ENCODE results near the gene POLE3.
"Not testable (repeated sequence)": the region's sequence is repeated elsewhere in the genome, so short reads cannot be mapped to it uniquely, and the experiment has no call there.

POLE3 gene, protein sequence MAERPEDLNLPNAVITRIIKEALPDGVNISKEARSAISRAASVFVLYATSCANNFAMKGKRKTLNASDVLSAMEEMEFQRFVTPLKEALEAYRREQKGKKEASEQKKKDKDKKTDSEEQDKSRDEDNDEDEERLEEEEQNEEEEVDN

GRCh38 chr9:113410207-113410864, at the start of gene POLE3, which contains the start of gene C9orf43:
Gene POLE3, minus strand, starts transcription at chr9:113410675. Its CDS starts 382 bp downstream, at chr9:113410293.
Gene C9orf43, plus strand, starts transcription at chr9:113410747. Its CDS starts 2,747 bp downstream, at chr9:113413494.
- DNase-seq: peak; percentile 86

- DNase-seq: no peak
Observed at GRCh38 chr9:113456235-113456634, 45.8 kb upstream of the POLE3 start.

DNA sequence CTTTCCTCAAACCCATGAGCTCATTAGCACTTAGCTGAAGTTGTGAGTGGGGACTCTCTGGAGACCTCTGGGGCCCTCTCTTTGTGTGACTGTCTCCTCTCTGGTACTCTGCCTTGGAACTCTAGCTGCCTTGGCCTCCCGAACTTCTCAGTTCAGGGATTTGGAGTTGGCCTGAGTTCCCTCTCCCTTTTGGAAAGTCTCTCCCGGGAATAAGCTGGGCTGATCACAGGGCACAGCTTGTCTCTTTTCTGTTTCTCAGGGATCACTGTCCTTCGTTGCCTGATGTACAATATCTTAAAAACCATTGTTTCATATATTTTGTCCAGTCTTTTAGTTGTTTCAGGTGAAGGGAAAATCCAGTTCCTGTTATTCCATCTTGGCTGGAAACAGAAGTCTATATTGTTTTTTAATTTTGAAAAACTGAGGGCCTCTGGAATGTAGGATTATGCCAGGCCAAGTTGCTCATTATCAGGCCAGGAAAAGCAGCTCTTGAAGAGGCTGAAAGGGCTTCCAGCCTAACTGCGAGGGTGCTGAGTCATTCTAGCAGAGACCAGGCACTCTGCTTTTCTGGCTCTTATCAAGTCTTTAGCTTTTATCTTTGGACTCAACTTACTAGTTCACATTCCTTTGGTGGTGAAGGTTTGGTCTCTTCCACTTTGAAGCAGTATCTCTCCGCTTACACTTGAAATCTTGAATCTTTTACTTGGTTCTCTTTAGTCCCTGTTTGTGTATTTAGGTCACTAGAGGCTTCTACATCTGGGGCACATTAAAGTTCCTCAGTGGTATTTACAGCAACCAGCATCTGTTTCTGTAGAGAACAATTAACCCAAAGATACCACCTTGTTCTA, 44.7 kb upstream of the POLE3 start:
- no peak for DNase-seq

- no peak for DNase-seq
Observed at GRCh38 chr9:113452113-113452605, 41.7 kb upstream of the POLE3 start.

GRCh38 chr9:113449376-113449775, 38.9 kb upstream of the POLE3 start:
- DNase-seq: no peak

DNA sequence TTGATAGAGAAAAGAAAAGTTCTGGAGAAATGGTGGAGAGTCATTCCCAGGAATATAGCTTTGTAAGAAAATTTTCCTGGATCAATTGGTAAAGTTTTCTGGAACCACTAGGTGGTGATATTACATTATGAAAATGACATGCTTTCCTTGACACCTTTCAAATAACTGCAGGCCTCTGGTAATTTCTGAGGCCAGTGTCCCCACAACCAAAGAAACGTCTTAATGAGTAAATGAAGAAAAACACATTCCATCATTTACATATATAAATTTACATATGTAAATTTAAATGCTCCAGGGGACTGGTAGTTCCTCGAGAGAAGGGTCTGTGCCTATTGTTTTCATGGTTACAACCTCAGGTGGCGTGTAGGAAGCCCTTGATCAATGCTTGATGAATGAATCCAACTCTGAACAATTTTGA, 35.9 kb upstream of the POLE3 start:
- peak; percentile 41 for DNase-seq

DNA sequence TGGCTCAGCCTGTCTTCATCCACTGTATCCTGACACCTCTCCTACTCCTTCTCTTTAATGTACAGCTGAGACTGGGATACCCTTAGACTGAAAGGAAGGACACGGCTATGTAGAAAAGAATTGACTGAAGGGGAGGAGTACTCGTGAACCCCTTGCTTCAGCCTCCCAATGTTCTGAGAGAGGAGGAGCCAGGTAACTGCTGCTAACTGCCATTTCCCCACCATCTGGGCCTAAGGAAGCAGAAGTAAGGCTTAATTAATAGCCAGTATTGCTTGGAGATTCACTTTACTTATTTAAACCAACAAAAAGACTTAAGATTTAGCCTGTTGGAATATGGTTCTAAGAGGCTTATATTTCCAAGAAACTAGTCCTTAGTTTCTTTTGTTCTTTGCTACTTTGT, 34.3 kb upstream of the POLE3 start:
- DNase-seq: no peak

DNA sequence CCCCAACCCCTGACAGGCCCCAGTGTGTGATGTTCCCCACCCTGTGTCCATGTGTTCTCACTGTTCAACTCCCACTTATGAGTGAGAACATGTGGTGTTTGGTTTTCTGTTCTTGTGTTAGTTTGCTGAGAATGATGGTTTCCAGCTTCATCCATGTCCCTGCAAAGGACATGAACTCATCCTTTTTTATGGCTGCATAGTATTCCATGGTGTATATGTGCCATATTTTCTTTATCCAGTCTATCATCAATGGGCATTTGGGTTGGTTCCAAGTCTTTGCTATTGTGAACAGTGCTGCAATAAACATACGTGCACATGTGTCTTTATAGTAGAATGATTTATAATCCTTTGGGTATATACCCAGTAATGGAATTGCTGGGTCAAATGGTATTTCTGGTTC, 27.2 kb upstream of the POLE3 start:
- DNase-seq: not testable (repeated sequence)

DNA sequence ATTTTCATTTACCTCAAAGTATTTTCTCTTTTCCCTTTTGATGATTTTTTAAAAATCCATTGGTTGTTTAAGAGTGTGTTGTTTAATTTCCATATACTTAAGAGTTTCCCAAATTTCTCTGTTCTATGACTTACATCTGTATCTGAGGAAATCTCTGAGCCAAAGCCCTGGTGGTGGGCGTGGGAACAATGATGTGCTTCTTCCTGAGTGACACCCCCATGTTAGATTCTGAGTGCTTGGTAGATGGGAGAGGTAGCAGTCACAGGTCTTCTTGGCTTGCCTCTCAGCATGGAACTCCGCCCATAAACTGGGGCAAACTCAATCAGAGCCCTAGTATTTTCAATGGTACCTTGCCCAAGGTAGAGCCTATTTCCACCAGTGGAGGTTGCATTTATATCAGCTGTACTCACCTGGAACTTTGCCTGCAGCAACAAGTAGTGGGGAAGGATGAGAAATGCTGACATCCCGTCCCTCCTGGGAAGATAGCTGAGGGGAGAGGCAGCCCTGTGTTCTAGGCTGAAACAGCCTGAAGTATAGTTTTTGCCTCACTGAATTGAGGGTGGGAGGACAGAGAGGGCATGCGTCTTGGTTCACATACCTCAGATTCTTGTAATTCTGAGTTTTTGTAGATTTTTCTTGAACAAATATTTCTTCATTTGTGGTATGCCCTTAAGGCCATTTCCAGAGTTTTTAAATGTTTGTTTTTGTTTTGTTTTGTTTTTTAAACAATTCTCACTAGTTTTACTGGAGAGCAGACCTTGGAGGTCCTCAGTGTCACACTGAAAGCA, 26.4 kb upstream of the POLE3 start:
- DNase-seq: no peak

DNA sequence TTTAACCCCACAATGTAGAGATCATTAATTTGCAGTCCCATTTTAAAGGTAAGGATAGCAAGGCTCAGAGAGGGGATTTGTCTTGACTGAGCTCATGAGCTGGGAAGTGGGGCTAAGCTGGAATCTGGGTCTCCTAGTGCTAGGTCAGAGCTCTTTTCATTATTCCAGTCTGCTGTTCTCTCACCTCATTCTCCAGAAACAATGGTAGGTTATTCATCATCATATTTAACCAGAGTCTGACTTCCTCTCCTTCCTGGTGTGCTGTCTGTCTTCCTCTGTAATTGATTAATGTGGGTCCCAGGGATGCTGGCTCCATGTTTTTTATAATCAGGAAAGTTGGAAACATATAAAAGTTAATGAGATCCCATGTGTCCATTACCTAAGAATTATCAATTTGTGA, 20.7 kb upstream of the POLE3 start:
- no peak for DNase-seq

- no peak for DNase-seq
Observed at GRCh38 chr9:113428062-113428615, 17.7 kb upstream of the POLE3 start.

- DNase-seq: no peak
Observed at GRCh38 chr9:113427629-113428028, 17.2 kb upstream of the POLE3 start.

GRCh38 chr9:113426701-113427100, 16.2 kb upstream of the POLE3 start:
- no peak for DNase-seq

- DNase-seq: no peak
Observed at GRCh38 chr9:113425072-113425471, 14.6 kb upstream of the POLE3 start.

- DNase-seq: no peak
Observed at GRCh38 chr9:113421726-113422125, 11.3 kb upstream of the POLE3 start.

DNA sequence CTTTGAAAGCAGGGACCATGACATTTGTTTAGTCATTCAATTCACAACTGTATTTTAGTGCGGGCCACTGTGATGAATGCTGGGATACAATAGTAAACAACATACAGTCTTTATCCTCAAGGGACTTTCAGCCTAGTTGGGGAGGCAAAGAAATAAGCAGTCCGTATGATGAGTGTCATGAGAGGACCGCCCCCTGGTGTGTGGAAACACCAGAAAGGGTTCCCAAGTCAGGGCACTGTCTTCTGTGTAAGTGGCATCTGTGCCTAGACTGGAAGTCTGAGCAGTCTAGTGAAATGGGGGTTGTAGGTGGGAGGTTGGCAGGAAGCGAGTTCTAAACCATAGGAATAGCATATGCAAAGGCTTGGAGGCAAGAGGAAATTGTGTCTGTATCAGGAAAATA, 6.9 kb upstream of the POLE3 start:
- no peak for DNase-seq

DNA sequence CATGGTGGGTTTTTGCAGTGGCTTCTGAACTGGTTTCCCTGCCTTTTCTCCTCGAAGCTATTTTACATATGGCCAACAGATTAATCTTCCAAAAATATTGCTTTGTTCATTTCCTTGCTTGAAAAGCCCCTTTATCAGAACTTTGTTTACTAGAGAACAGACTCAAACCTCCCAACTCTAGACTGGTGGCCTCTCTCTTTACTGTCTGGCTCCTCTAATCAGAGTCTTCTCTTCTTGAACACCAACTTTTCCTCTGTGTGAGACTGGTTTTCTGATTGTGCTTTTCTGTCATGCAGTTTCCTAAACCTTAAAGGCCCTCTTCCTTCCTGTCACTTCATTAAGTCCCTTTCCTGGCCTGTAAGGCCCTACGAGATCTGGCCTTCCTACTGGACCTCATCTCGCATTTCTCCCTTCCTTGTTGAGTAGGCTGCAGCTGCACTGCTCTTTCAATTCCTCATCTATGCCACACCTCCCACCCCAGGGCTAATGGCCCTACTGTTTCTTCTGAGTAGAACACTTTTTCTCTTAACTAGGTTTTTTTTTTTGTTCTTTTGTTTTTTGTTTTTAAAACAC, 5.8 kb upstream of the POLE3 start:
- DNase-seq: no peak

- DNase-seq: no peak
Observed at GRCh38 chr9:113409883-113410206, 630 bp downstream of the POLE3 start.

GRCh38 chr9:113409481-113409880, 994 bp downstream of the POLE3 start:
- DNase-seq: no peak

GRCh38 chr9:113406873-113407511, 3.5 kb downstream of the POLE3 start:
- peak; percentile 54 for DNase-seq

GRCh38 chr9:113406353-113406752, 4.1 kb downstream of the POLE3 start:
- not testable (repeated sequence) for DNase-seq

DNA sequence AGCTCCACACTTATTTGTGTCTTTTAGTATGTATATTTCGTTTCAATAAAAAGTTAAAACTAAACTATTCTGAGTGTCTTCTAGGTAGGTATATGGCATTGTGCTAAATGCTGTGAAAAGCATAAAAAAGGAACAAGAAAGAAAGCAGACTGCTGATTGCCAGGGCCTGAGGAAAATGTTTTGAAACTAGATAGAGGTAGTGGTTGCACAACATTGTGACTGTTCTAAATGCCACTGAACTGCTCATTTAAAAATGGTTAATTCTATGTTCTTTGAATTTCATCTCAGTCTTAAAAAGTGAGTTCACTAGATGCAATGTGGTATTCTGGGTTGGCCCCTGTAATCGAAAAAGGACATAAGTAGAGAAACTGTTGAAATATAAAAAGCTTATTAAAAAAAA, 6.8 kb downstream of the POLE3 start:
- no peak for DNase-seq
